ENCODE data around the gene FARP2.

FARP2 gene

GRCh38 chr2:241432824-241433448, 76.9 kb downstream of the FARP2 start:
- no peaks in the 10 kb centered on the region for H3K9me3 ChIP-seq (ENCODE audit: control insufficient read depth, insufficient read depth, low read depth, low read length)
- no peak for TF ChIP-seq ZNF639 (tag by site-specific recombination; IDR thresholded peaks at IDR 0.05)
- TF ChIP-seq ZNF792 (tag by site-specific recombination; IDR thresholded peaks at IDR 0.05): no peak
- no peak for TF ChIP-seq ZBTB7A (tag by site-specific recombination; IDR thresholded peaks at IDR 0.05; ENCODE audit: low read depth)
- no peak for TF ChIP-seq PRDM10 (tag by site-specific recombination; IDR thresholded peaks at IDR 0.05)
- TF ChIP-seq ZNF521 (tag by site-specific recombination; IDR thresholded peaks at IDR 0.05): no peak
- no peak for TF ChIP-seq ZNF266 (tag by site-specific recombination; IDR thresholded peaks at IDR 0.05; ENCODE audit: low read depth)
- TF ChIP-seq SALL2 (tag by site-specific recombination; IDR thresholded peaks at IDR 0.05; ENCODE audit: borderline replicate concordance): no peak
- no peak for TF ChIP-seq ZFP69B (tag by site-specific recombination; IDR thresholded peaks at IDR 0.05)
- no peak for TF ChIP-seq ZNF184 (tag by site-specific recombination; IDR thresholded peaks at IDR 0.05)
- TF ChIP-seq ZNF660 (tag by site-specific recombination; IDR thresholded peaks at IDR 0.05): no peak
- H3K36me3 ChIP-seq (ENCODE audit: control insufficient read depth in 2 of 2, insufficient read depth in 1 of 2, low read length in 2 of 2): peaks cover 26 to 78% of the 10 kb centered on the region in 2 experiments; a peak in 2 of 3 replicates
- CTCF ChIA-PET: interaction anchor here (1.2 kb wide), 1 partner anchor 165 kb away, joined by 3 read pairs; no protein-coding TSS in a partner anchor
- POLR2A ChIA-PET: no interaction called here
- no peak overlapping the region for H3K4me3 ChIP-seq (ENCODE audit: low read depth, low read length)
- H3K27ac ChIP-seq (ENCODE audit: extremely low read depth, low read depth, low read length): no peak overlapping the region
- H3K4me1 ChIP-seq (ENCODE audit: control insufficient read depth, insufficient read depth, low read length): no peaks in the 10 kb centered on the region

- Histone ChIP-seq H3K27ac (ENCODE audit: extremely low read depth, low read depth, low read length) (no peak overlapping the region), H3K9me3 (ENCODE audit: control insufficient read depth, insufficient read depth, low read depth, low read length) (no peaks in the 10 kb centered on the region), H3K36me3 (ENCODE audit: control insufficient read depth in 2 of 2, insufficient read depth in 1 of 2, low read length in 2 of 2) (peaks cover 25 to 72% of the 10 kb centered on the region in 2 experiments; a peak in 2 of 3 replicates), H3K4me3 (ENCODE audit: low read depth, low read length) (no peak overlapping the region), H3K4me1 (ENCODE audit: control insufficient read depth, insufficient read depth, low read length) (no peaks in the 10 kb centered on the region)
- POLR2A ChIA-PET: interaction anchor here (0.7 kb wide), 1 partner anchor 222 kb away, joined by 3 read pairs; no protein-coding TSS in a partner anchor
- CTCF ChIA-PET: no interaction called here
- TF ChIP-seq ZNF645 (tag by site-specific recombination; IDR thresholded peaks at IDR 0.05) (no peak), ZFP41 (tag by site-specific recombination; IDR thresholded peaks at IDR 0.05; ENCODE audit: borderline replicate concordance) (no peak), ZNF37A (tag by site-specific recombination; IDR thresholded peaks at IDR 0.05) (no peak)
Measured at GRCh38 chr2:241437179-241437578, 81.1 kb downstream of the FARP2 start.

GRCh38 chr2:241441492-241441891, 85.4 kb downstream of the FARP2 start:
- ChIA-PET CTCF (no interaction called here), POLR2A (no interaction called here)
- Histone ChIP-seq H3K36me3 (ENCODE audit: control insufficient read depth in 2 of 2, insufficient read depth in 1 of 2, low read length in 2 of 2) (peaks cover 7 to 81% of the 10 kb centered on the region in 2 experiments; a peak in 2 of 3 replicates), H3K9me3 (ENCODE audit: control insufficient read depth, insufficient read depth, low read depth, low read length) (no peaks in the 10 kb centered on the region), H3K4me3 (ENCODE audit: low read depth, low read length) (no peak overlapping the region), H3K4me1 (ENCODE audit: control insufficient read depth, insufficient read depth, low read length) (peaks cover 7% of the 10 kb centered on the region), H3K27ac (ENCODE audit: extremely low read depth, low read depth, low read length) (no peak overlapping the region)
- no peak for TF ChIP-seq YY1 (tag by site-specific recombination; IDR thresholded peaks at IDR 0.05)
- TF ChIP-seq INSM2 (tag by site-specific recombination; IDR thresholded peaks at IDR 0.05): no peak
- TF ChIP-seq ZNF473 (tag by site-specific recombination; IDR thresholded peaks at IDR 0.05): no peak
- no peak for TF ChIP-seq ZSCAN16 (tag by site-specific recombination; IDR thresholded peaks at IDR 0.05)
- no peak for TF ChIP-seq ZNF274 (IDR thresholded peaks at IDR 0.05; ENCODE audit: low read length)
- no peak for TF ChIP-seq ZNF274 (tag by site-specific recombination; IDR thresholded peaks at IDR 0.05; ENCODE audit: borderline replicate concordance)
- TF ChIP-seq AEBP2 (tag by site-specific recombination; IDR thresholded peaks at IDR 0.05; ENCODE audit: borderline replicate concordance): no peak
- no peak for TF ChIP-seq WT1 (tag by site-specific recombination; IDR thresholded peaks at IDR 0.05)
- TF ChIP-seq KLF7 (tag by site-specific recombination; IDR thresholded peaks at IDR 0.05; ENCODE audit: borderline replicate concordance): no peak

Data from HEK293 (cell line).